Activated B cell treated with CpG ODN at 0.5 μM for 24 hours (primary cell): Measurements from ENCODE around the gene ZDHHC14. TPM values are rescaled to one million over a fixed set of nuclear protein-coding genes. Genes with fewer than 3 reads are reported as not detected.
"Not testable (repeated sequence)": the region's sequence is repeated elsewhere in the genome, so short reads cannot be mapped to it uniquely, and the experiment has no call there.

Experiments
- ATAC-seq: fragments of 200-7000 bp; cut with Tn5 transposase; one replicate; pipeline ENCODE4 v1.10.0; 2021; ENCODE audit warnings: low read depth, mild to moderate bottlenecking, moderate library complexity
- CTCF ChIA-PET: fragments of 350-600 bp; sonication (Branson Sonifier 250); formaldehyde crosslinking; loops from one replicate; lab custom pipeline; 2021; ENCODE audit warnings: antibody characterized with exemption; lab: Charles Lee
- POLR2A ChIA-PET: fragments of 350-600 bp; sonication (Branson Sonifier 250); formaldehyde crosslinking; loops from one replicate; lab custom pipeline; 2021; ENCODE audit warnings: antibody characterized with exemption; lab: Charles Lee
- DNase-seq: peaks from one replicate; pipeline ENCODE4 v3.0.0; 2022
- H3K27ac Mint-ChIP-seq: one replicate; pipeline ENCODE4 v1.8.0; 2020; ENCODE audit warnings: mixed read lengths
- H3K27me3 Mint-ChIP-seq: one replicate; pipeline ENCODE4 v1.8.0; 2021; ENCODE audit warnings: mixed read lengths
- H3K36me3 Mint-ChIP-seq: one replicate; pipeline ENCODE4 v1.8.0; 2021; ENCODE audit warnings: low read depth, mixed read lengths
- H3K4me1 Mint-ChIP-seq: one replicate; pipeline ENCODE4 v1.8.0; 2021; ENCODE audit warnings: mixed read lengths
- H3K4me3 Mint-ChIP-seq: one replicate; pipeline ENCODE4 v1.8.0; 2020; ENCODE audit warnings: mild to moderate bottlenecking, mixed read lengths
- H3K9me3 Mint-ChIP-seq: one replicate; pipeline ENCODE4 v1.8.0; 2020; ENCODE audit warnings: mixed read lengths
- intact Hi-C: fragments of 100-400 bp; cut with micrococcal nuclease; formaldehyde crosslinking; loops from one replicate; pipeline ENCODE4 v1.15.1; 2024
- total RNA-seq: library from RNA; stranded (reverse); gene quantifications from 2 replicates; pipeline ENCODE4 v1.2.3, GENCODE V29; 2022
- TF ChIP-seq, protein P1 (sequence below): fragments of 200-600 bp; IDR thresholded peaks from one replicate; pipeline ENCODE4 v1.8.0; 2022; ENCODE audit warnings: antibody characterized with exemption, mild to moderate bottlenecking

Gene ZDHHC14
- total RNA-seq, 1 donor from 2014 or later, result 25.3 TPM

DNA sequence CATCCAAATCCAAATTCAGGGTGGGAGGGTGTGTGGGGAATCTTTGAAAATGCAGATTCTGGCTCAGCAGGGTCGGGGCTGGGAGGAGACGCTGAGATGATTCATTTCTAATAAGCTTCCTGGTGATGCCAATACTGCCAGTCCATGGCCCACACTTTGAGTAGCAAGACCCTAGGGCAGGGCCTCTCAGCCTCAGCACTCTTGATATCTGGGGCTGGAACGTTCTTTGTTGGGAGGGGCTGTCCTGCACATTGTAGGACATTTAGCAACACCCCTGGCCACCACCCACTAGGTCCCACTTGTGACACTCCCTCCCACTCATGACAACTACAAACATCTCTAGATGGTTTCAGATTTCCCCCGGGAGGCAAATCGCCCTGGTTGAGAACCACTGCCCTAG, 191.0 kb downstream of the ZDHHC14 start:
- intact Hi-C loops, result loop anchor here (1.0 kb wide), 1 partner anchor 9 kb away; no protein-coding TSS in a partner anchor
- POLR2A ChIA-PET, result interaction anchor here (1.2 to 1.7 kb wide), 4 partner anchors 15 to 248 kb away, joined by 4 to 18 read pairs (median 8); partner anchors contain the start of gene TMEM242
- H3K4me3 Mint-ChIP-seq, result no peak overlapping the region

DNA sequence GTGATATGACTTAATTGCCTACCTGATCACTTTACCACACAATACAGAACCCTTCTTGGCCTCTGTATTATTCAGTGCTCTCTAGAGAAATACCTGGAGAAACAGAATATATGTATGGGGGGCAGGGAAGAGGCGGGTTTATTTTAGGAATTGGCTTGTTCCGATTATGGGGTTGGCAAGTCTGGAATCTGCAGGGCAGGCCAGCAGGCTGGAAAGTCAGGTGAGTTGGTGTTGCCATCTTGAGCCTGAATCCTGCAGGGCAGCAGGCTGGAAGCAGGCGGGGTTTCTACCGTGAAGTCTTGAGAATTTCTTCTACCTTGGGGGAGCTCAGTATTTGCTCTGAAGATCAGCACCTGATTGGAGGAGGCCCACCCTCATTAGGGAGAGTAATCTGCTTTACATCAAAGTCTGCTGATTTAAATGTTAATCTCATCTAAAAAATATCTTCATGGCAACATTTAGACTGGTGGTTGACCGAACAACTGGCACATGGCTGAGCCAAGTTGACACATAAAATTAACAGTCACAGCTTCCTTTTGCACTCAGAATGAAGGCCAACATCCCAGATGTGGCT, 193.9 kb downstream of the ZDHHC14 start:
- CTCF ChIA-PET, result no interaction called here
- DNase-seq, result no peak
- peaks cover 48% of the 10 kb centered on the region for H3K4me1 Mint-ChIP-seq

More for the DNA sequence above, 191.0 kb downstream of the ZDHHC14 start:
- Mint-ChIP-seq H3K27me3 (no peaks in the 10 kb centered on the region), H3K36me3 (no peaks in the 10 kb centered on the region), H3K27ac (no peak overlapping the region), H3K4me1 (peaks cover 53% of the 10 kb centered on the region), H3K9me3 (no peaks in the 10 kb centered on the region)
- DNase-seq, result no peak
- TF ChIP-seq, protein P1, sequence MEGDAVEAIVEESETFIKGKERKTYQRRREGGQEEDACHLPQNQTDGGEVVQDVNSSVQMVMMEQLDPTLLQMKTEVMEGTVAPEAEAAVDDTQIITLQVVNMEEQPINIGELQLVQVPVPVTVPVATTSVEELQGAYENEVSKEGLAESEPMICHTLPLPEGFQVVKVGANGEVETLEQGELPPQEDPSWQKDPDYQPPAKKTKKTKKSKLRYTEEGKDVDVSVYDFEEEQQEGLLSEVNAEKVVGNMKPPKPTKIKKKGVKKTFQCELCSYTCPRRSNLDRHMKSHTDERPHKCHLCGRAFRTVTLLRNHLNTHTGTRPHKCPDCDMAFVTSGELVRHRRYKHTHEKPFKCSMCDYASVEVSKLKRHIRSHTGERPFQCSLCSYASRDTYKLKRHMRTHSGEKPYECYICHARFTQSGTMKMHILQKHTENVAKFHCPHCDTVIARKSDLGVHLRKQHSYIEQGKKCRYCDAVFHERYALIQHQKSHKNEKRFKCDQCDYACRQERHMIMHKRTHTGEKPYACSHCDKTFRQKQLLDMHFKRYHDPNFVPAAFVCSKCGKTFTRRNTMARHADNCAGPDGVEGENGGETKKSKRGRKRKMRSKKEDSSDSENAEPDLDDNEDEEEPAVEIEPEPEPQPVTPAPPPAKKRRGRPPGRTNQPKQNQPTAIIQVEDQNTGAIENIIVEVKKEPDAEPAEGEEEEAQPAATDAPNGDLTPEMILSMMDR, result no peak
- no peak for ATAC-seq
- CTCF ChIA-PET, result interaction anchor here (1.3 kb wide), 1 partner anchor 257 kb away, joined by 3 read pairs; no protein-coding TSS in a partner anchor

DNA sequence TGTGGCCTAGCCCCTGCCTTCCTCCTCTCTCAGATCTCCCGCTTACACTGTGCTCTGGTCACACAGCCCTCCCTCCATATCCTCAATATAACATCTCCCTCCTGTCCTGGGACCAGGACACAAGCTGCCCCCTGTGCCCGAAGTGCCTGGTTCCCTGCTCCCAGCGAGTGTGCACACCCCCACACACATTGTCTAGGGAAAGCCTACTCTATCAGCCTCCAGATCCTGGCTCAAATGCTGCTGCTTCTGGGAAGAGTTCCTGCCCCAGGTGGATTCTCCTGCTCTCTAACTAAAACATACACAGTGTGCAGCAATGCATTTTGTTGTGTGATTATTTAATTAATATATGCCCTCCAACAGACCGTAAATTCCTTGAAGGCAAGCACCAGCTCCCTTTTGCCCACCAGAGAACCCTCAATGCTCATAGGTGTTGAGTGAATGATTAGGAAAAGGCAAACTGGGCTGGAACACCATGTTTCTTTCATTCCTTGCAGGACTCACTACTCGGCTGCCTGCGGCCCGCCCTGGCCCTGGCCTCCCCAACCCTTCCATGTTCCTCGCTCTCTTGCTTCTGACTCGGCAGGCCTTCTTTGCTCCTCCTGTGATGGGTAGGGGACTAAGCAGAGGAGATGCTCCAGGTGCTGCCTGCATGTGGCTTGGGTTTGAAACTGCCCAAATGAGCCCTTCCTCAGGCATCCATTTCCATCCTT, 194.6 kb downstream of the ZDHHC14 start:
- Mint-ChIP-seq H3K36me3 (peaks cover 10% of the 10 kb centered on the region), H3K4me3 (no peak overlapping the region), H3K4me1 (peaks cover 49% of the 10 kb centered on the region), H3K9me3 (peaks cover 8% of the 10 kb centered on the region), H3K27ac (no peak overlapping the region), H3K27me3 (no peaks in the 10 kb centered on the region)
- CTCF ChIA-PET, result interaction anchor here (0.5 kb wide), 1 partner anchor 37 kb away, joined by 3 read pairs; no protein-coding TSS in a partner anchor
- POLR2A ChIA-PET, result no interaction called here
- intact Hi-C loops, result no loop called here
- TF ChIP-seq, protein P1, result no peak
- no peak for DNase-seq
- no peak for ATAC-seq

More for the DNA sequence above, 193.9 kb downstream of the ZDHHC14 start:
- H3K4me3 Mint-ChIP-seq, result no peak overlapping the region
- TF ChIP-seq, protein P1, result no peak
- H3K27ac Mint-ChIP-seq, result no peak overlapping the region
- POLR2A ChIA-PET, result no interaction called here
- peaks cover 8% of the 10 kb centered on the region for H3K9me3 Mint-ChIP-seq
- H3K36me3 Mint-ChIP-seq, result peaks cover 10% of the 10 kb centered on the region
- ATAC-seq, result no peak
- intact Hi-C loops, result no loop called here
- H3K27me3 Mint-ChIP-seq, result no peaks in the 10 kb centered on the region

- peaks cover 38% of the 10 kb centered on the region for H3K4me1 Mint-ChIP-seq
- CTCF ChIA-PET, H3K27me3 Mint-ChIP-seq: not testable (repeated sequence)
These were observed 196.0 kb downstream of the ZDHHC14 start for GRCh38 chr6:157576991-157577390.

GRCh38 chr6:157578527-157578926, 197.5 kb downstream of the ZDHHC14 start:
- Mint-ChIP-seq H3K4me1 (peaks cover 48% of the 10 kb centered on the region), H3K36me3 (peaks cover 16% of the 10 kb centered on the region), H3K9me3 (peaks cover 14% of the 10 kb centered on the region)
- H3K4me3 Mint-ChIP-seq, H3K27me3 Mint-ChIP-seq, intact Hi-C loops, H3K27ac Mint-ChIP-seq, DNase-seq, ATAC-seq, CTCF ChIA-PET: not testable (repeated sequence)
- POLR2A ChIA-PET, result interaction anchor here (0.7 kb wide), 1 partner anchor 1399 kb away, joined by 5 read pairs; no protein-coding TSS in a partner anchor

More at GRCh38 chr6:157576991-157577390, 196.0 kb downstream of the ZDHHC14 start:
- H3K27ac Mint-ChIP-seq, H3K4me3 Mint-ChIP-seq, intact Hi-C loops, H3K36me3 Mint-ChIP-seq, DNase-seq, ATAC-seq, H3K9me3 Mint-ChIP-seq: not testable (repeated sequence)
- POLR2A ChIA-PET, result interaction anchor here (0.6 kb wide), 1 partner anchor 112 kb away, joined by 13 read pairs; no protein-coding TSS in a partner anchor
